CD4-positive, alpha-beta T cell treated with Interleukin-2 at 100 ng/mL for 4 hours (primary cell): ENCODE results near the gene AOAH.
"Not testable (repeated sequence)": the region's sequence is repeated elsewhere in the genome, so short reads cannot be mapped to it uniquely, and the experiment has no call there.

Experiments used
- DNase-seq: peaks from one replicate; pipeline ENCODE4 v3.0.0-alpha.2; 2020; ENCODE audit warnings: low spot score

Gene AOAH

GRCh38 chr7:36469236-36469635, 255.1 kb downstream of the AOAH start:
- no peak for DNase-seq

- DNase-seq: no peak
Measured at GRCh38 chr7:36468370-36469101, 255.8 kb downstream of the AOAH start.

- not testable (repeated sequence) for DNase-seq
Measured at GRCh38 chr7:36466001-36466400, 258.3 kb downstream of the AOAH start.

- DNase-seq: no peak
Measured at GRCh38 chr7:36464271-36464670, 260.0 kb downstream of the AOAH start.
